Right renal cortex interstitium (tissue), 3 donors: ENCODE measurements around the gene NAA16. TPM values are rescaled to one million over a fixed set of nuclear protein-coding genes. Genes with fewer than 3 reads are reported as not detected.

Experiments
- polyA plus RNA-seq, 3 donors: library from polyadenylated mRNA; unstranded; fragments of 120-200 nt; gene quantifications; one replicate each; pipeline ENCODE4 v1.2.1, GENCODE V29; 2013; ENCODE audit not compliant: insufficient read length in 3 of 3

The NAA16 gene
- polyA plus RNA-seq, 3 donors: 28.1 to 31.8 (median 31.1) TPM

Other genes with a start within 250 kb of the NAA16 start
- gene WBP4, start 249.8 kb upstream of the NAA16 start, polyA plus RNA-seq: 10 to 100 TPM; 25.9 to 27.7 (median 27.6) TPM
- gene KBTBD6, start 178.5 kb upstream of the NAA16 start, polyA plus RNA-seq: 10 to 100 TPM; 19.6 to 20.6 (median 20.0) TPM
- gene KBTBD7, start 116.7 kb upstream of the NAA16 start, polyA plus RNA-seq: 10 to 100 TPM; 19.4 to 22.2 (median 22.0) TPM
- gene MTRF1, start 47.7 kb upstream of the NAA16 start, polyA plus RNA-seq: 10 to 100 TPM; 16.6 to 17.1 (median 17.0) TPM
- gene RGCC, start 146.3 kb downstream of the NAA16 start, polyA plus RNA-seq: 10 to 100 TPM in 2 of 3 donors, 1 to 10 TPM in 1; 9.2 to 14.0 (median 10.3) TPM